ENCODE measurements around the gene ZNF286A.
"Not testable (repeated sequence)": the region's sequence is repeated elsewhere in the genome, so short reads cannot be mapped to it uniquely, and the experiment has no call there.

Gene ZNF286A

GRCh38 chr17:15704239-15704638 is 4.7 kb downstream of the ZNF286A start:
- not testable (repeated sequence) for DNase-seq

DNA sequence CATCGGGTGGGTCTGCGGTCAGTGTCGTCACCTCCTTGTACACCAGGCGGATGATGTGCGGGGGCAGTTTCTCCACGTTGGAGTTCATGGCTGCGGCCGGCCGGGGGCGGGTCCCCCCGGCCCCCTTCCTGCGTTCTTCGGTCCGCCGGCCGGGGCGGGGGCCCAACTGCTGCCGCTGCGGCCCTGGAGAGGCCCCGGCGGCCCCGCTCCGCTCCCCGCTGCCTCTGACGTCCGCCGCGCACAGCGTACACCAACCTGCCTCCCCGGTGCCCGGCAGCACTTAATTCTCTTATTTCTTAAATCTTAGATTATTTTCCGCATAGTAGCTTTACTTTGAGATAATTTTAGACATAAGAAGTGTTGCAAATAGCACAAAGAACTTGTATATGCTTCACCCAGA is 5.3 kb downstream of the ZNF286A start:
- not testable (repeated sequence) for DNase-seq

DNA sequence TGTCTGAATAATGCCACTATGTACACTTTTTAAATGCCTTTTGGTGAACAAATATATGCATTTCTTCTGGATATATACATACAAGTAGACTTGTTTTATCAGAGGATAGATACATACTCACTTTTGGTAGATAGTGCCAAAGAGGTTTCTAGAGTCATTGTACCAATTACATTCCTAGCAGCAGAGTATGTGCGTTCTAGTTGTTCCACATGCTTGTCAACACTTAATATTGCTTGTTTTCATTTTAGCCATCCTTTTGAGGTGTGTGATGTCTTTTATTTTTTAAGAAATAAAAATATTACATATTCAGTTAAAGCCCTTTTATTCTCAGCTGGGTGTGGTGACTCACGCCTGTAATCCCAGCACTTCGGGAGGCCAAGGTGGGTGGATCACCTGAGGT is 9.3 kb downstream of the ZNF286A start:
- not testable (repeated sequence) for DNase-seq

GRCh38 chr17:15716601-15717563 is 17.3 kb downstream of the ZNF286A start:
- DNase-seq, result not testable (repeated sequence)

DNA sequence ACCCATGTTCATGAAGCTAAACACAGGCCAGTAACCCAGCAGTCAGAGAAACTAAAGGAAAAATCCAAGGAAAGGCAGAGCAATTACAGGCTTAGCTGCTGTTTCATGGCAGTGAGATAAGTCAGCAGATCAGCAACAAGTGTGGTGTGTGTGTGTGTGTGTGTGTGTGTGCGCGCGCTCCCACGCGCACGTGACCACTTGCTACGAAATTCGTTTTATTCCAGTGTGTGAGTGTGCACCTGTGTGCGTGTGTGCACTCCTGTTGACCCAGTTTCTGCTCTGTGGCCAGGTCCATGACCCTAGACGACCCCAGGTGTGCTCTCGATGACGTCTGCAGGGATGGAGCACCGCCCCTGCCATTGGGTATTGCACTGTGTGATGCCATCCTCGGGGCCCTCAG is 31.0 kb downstream of the ZNF286A start:
- DNase-seq, result not testable (repeated sequence)

DNA sequence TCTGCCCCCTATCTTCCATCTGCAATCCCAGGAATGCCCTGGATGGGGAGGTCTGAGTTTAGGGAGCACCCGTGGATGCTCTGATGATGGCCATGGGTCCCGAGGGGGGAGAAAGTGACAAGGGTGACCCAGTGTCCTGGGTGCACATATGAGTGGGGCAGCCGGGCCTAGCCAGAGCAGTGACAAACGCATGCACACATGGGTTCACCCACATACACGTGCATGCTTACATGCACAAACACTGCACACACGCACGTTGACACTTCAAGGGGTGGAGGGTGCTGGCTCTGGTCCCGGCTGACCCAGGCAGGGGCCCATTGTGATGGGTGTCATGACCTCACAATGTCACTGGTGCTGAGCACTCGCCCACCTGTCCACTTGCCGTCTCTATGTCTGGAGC is 32.3 kb downstream of the ZNF286A start, which contains the start of gene TBC1D26:
Gene TBC1D26, plus strand, starts transcription at position 384 of the 400 bp plus-strand sequence. CDS start 3,066 bp downstream, outside the sequence.
- DNase-seq, result not testable (repeated sequence)

- not testable (repeated sequence) for DNase-seq
These were observed 33.7 kb downstream of the ZNF286A start for GRCh38 chr17:15733174-15733789.

- not testable (repeated sequence) for DNase-seq
These were observed 37.0 kb downstream of the ZNF286A start for GRCh38 chr17:15736578-15736977.

GRCh38 chr17:15738066-15738465 is 38.5 kb downstream of the ZNF286A start:
- no peak for DNase-seq

GRCh38 chr17:15739259-15739658 is 39.7 kb downstream of the ZNF286A start:
- DNase-seq, result not testable (repeated sequence)

DNA sequence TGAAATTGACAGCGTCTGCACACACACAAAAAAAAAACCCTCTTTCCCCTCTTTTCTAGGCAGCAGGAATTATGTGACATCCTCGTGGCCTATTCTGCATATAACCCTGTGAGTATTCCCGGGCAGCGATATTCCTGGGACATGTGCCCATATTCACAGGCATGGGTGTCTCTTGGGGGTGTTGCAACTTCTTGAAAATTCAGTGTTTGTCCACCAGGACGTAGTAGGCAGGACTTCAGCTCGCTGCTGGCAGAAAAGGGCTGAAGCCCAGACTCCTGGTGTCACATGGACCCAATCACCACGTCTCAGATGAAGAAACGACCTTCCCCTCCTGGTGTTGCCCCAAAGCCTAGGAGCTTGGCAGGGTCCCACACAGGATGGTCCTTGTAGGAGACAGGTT is 40.5 kb downstream of the ZNF286A start:
- not testable (repeated sequence) for DNase-seq

DNA sequence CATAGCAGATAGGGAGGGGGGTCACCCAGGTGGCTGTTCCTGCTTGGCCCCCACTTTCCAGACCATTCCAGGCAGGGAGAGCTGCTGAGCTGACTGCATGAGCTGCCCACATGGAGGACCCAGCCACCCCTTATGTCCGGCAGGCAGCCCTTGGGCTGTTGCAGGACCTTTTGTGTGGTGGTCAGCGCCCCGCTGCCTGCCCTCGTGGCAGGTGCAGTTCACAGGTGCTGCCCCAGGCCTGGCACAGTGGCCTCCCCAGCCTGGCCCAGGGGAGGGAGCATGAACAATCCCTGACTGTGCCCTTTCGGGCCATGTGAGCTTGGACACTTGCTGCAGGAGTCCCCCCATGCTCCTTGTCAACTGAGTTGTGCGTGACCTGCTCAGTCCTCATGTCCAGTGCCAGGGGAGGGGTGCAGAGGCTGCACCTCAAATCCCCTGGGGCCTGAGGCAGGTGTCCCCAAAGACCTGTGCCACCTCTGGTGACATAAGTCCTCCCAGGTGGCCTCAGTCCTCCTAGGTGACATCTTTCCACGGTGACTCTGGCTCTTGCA is 41.1 kb downstream of the ZNF286A start:
- no peak for DNase-seq

DNA sequence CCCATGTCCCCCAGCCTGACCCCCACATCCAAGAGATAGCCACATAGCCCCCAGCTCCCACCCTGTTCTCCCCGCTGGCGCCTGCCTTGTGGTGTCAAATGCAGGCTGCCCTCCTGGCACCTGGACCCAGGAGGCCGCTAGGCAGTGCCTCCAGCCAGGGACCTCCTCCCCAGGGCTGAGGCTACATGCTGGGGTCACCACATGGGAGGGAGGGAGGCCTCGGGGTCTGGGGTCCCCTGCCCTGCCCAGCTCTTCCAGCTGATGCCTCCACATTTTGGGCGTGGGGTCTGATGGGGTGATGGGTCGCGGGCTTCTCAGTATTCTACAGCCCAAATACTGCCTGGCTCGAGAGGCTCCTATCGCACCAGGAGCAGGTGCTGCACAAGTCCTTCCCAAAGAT is 42.1 kb downstream of the ZNF286A start:
- no peak for DNase-seq

GRCh38 chr17:15742051-15742795 is 42.7 kb downstream of the ZNF286A start:
- DNase-seq, result no peak

DNA sequence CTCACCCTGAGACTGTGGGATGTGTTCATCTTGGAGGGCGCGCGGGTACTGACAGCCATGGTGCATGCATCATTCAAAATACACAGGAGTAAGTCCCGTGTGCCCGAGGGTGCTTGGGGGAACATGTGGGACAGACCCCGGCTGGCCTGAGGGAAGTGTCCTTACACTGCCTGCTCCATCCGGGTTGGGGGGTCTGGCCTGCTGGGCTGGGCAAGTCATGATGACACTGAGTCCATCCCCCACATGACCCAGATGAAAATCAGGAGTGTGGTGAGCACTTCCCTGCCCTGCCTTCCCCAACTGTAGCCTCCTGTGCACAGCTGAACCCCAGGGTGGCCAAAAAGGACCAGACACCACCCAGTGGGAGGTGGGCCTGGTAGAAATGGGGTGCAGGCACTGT is 43.4 kb downstream of the ZNF286A start:
- DNase-seq, result no peak

- DNase-seq, result no peak
These were observed 44.6 kb downstream of the ZNF286A start for GRCh38 chr17:15744074-15744676.

DNA sequence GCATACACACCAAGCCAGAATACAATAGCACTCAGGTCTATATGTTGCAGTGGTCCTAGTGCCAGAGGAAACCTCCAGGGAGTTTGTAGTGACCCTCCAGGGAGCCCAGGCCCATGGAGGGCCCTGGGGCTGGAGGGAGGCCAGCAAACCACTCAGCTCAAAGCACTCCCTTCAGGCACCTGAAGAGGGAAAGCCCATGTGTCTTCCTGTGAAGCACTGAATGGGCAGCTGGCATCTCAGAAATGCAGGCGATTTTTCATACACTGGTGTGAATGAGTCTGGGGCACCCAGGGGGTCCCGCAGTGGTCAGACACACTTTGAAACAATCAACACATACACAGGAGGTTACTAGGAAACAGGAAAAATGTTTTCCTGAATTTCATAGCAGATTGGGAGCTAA is 45.3 kb downstream of the ZNF286A start:
- DNase-seq, result peak; percentile 75

- DNase-seq, result not testable (repeated sequence)
These were observed 49.9 kb downstream of the ZNF286A start for GRCh38 chr17:15749403-15749802.

DNA sequence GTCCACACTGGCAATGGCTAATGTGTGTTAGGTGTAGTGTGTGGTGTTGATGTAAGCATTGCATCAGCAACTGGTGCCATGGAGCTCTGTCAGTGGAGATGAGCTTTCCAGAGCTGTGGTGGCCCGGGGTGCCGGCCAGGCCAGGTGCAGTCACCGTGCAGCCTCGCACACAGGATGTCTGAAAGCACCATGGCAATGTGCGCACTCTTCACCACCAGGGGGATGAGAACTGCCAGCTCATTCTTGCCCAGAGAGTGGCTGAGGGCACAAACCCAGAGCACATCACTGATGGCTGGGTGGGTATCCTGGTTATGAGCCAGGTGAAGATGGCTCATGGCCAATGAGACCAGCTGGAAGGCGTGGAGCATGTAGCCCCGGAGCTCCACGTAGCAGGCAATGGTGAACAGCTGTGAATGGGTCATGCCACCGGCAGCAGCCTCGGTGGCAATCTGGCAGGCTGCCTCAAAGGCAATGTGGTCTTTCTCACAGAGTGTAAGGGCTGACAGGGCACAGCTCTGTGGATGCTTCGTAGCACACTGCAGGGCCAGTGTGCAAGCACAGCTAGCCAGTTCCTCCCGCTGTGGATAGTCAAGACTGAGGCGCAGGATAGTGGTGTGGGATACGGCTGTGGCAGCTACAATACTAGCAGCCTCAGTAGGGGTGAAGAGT is 69.4 kb downstream of the ZNF286A start:
- DNase-seq, result not testable (repeated sequence)
